ENCODE measurements around the gene SUGCT.

SUGCT gene

DNA sequence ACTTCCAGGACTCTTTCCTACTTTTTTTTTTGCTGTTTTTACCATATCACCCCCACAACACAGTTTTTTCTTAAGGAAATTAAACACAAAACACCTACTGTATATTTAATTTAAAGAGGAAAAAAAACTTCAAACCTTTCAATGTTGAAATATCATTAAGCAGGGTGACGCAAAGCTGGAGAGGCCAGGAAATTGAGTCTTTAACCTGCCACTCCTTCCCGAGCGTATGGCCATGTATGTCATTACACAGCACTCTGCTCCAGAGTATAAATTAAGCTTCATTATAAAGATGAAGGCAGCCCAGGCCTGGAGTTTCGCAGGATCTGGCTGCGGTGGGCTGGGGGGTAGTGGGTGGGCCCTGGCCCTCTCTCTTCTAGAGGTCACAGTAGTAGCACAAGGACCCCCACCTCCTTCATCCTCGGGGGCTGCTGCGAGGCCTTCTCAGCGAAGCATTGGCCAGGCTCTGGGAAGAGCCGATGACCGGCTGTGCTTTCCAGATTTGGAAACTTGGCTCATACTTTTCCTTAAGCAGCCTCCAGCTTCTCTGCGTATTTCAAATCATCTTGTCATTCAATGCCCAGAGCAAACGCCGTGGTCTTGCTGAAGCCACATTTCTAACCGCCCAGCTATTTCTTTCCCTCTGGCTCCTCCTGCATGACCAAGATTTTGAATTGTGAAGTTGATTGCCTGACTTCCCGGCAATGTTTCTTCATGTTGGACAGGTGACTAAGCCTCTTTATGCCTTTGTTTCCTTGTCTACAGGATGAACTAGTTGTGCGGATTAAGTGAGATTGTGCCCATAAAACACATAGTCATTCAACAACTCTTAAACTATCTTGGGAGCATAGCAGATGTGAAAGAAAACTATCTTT is 765.1 kb downstream of the SUGCT start:
- DNase-seq (ENCODE audit: low read depth in 3 of 3), result no peak

DNA sequence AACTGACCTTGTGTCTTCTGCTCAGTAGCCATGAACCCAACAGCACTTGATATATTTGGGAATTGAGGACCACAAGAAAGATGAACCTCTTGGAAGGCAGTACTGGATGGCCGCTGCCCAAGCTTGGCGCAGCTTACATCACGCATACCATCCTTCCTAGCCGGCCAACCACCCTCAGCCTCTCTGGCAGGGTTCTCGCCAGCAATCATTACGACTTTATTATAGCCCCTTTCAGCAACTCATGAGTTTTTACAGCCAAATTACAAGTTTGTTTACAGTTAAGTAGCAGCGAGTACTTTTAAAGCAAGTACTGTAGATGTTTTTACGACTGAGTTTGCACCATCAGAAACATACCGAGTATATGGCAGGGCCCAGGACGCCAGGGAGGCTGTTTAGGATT is 769.1 kb downstream of the SUGCT start:
- DNase-seq (ENCODE audit: low read depth in 3 of 3), result no peak

DNA sequence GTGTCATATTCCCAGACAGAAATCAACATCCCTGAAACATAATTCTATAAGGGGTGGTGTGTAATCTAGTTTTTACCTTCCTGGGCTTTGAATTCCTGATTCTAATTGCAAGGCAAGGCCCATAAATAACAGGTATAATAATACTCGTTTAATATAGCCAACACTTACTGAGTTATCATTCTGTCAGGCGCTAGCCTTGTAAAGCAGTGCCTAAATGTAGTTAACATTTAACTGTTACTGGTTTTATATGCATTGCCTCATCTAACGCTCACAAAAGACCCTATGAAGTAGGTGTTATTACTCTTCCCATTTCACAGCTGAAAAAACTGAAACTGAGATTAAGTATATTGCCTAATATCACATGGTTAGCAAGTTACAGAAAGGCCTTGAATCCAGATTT is 772.5 kb downstream of the SUGCT start:
- no peak for DNase-seq (ENCODE audit: low read depth in 3 of 3)

GRCh38 chr7:40909346-40909980 is 774.7 kb downstream of the SUGCT start:
- no peak for DNase-seq (ENCODE audit: low read depth in 3 of 3)
